ENCODE data around the gene OPA1. TPM values are rescaled to one million over a fixed set of nuclear protein-coding genes. Genes with fewer than 3 reads are reported as not detected.

Gene OPA1
- total and polyA plus RNA-seq, 2 of the 4 experiments (the other 2 are of a cell fraction) = 17.8 to 73.7 TPM

- CTCF ChIA-PET = no interaction called here
- dilution Hi-C loops (cut with HindIII; ENCODE audit: low sequenced_read_pairs, unreplicated experiment) = no loop called here
Measured at GRCh38 chr3:193595939-193596487, 3.0 kb downstream of the OPA1 start.

More at GRCh38 chr3:193595939-193596487, 3.0 kb downstream of the OPA1 start:
- Histone ChIP-seq H3K27me3 (ENCODE audit: control insufficient read depth, insufficient read depth, low read length) (no peaks in the 10 kb centered on the region), H3K27ac (ENCODE audit: insufficient read depth, low read length) (no peak overlapping the region), H2BK120ac (ENCODE audit: low read depth, low read length) (no peak overlapping the region), H3K56ac (ENCODE audit: extremely low read depth, insufficient read depth, low read length) (no peak overlapping the region), H4K91ac (ENCODE audit: insufficient read depth, low read depth, low read length) (no peak overlapping the region), H3K36me3 (ENCODE audit: control insufficient read depth, insufficient read depth, low read length) (peaks cover 1% of the 10 kb centered on the region), H3K4me1 (ENCODE audit: control insufficient read depth, insufficient read depth, low read length) (no peaks in the 10 kb centered on the region), H4K5ac (ENCODE audit: low read depth, low read length) (no peak overlapping the region), H3K4me3 (ENCODE audit: insufficient read depth, low read depth, low read length) (no peak overlapping the region), H3K9me3 (ENCODE audit: control insufficient read depth, insufficient read depth, low read length) (no peaks in the 10 kb centered on the region), H2BK5ac (ENCODE audit: low read depth, low read length, poor library complexity, severe bottlenecking) (no peak overlapping the region), H4K8ac (ENCODE audit: low read depth in 2 of 2, low read length in 2 of 2) (no peak overlapping the region), H2AK9ac (replicated peaks; ENCODE audit: low read depth, low read length, poor library complexity) (no peak overlapping the region), H3K23ac (ENCODE audit: low read depth, low read length) (no peak overlapping the region), H3K9me1 (ENCODE audit: insufficient read depth, low read length) (0 out of 2 replicates have a peak, but pooled peaks cover 3% of the 10 kb centered on the region), H2BK15ac (ENCODE audit: low read depth, low read length) (no peak overlapping the region), H2AK5ac (ENCODE audit: low read depth, low read length) (no peak overlapping the region), H3K4ac (ENCODE audit: low read depth, low read length) (no peak overlapping the region), H2BK20ac (ENCODE audit: low read depth, low read length) (no peak overlapping the region), H3K18ac (ENCODE audit: low read depth, low read length) (no peak overlapping the region), H3K79me1 (ENCODE audit: low read depth in 1 of 2, low read length in 2 of 2) (peaks cover 14 to 35% of the 10 kb centered on the region in 2 experiments), H3K4me2 (ENCODE audit: low read depth, low read length) (no peak overlapping the region), H2AFZ (replicated peaks; ENCODE audit: low read length, poor library complexity) (no peak overlapping the region), H3K9ac (ENCODE audit: low read depth, low read length) (no peak overlapping the region), H4K20me1 (ENCODE audit: insufficient read depth, low read length) (peaks cover 10% of the 10 kb centered on the region; the same call in 1 of the 2 replicates), H3K14ac (replicated peaks; ENCODE audit: low read depth, low read length) (no peak overlapping the region)
- intact Hi-C loops (cut with micrococcal nuclease) = no loop called here
- BruUV-seq (replicated peaks) = no TSS peak
- ATAC-seq (ENCODE audit: low read depth) (no peak), DNase-seq (no peak)
- TF ChIP-seq CTCF (conservative IDR thresholded peaks at IDR 0.05; ENCODE audit: low read depth, low read length) (no peak), MAZ (IDR thresholded peaks at IDR 0.05; ENCODE audit: borderline replicate concordance, low read depth, low read length) (no peak), MAFK (IDR thresholded peaks at IDR 0.05; ENCODE audit: low read depth, low read length) (no peak), RFX5 (IDR thresholded peaks at IDR 0.05; ENCODE audit: low read depth, low read length) (no peak), BHLHE40 (IDR thresholded peaks at IDR 0.05; ENCODE audit: low read depth, low read length) (no peak), MXI1 (IDR thresholded peaks at IDR 0.05; ENCODE audit: borderline replicate concordance, low read depth, low read length) (no peak), RCOR1 (IDR thresholded peaks at IDR 0.05; ENCODE audit: insufficient replicate concordance, low read length) (no peak), SMC3 (IDR thresholded peaks at IDR 0.05; ENCODE audit: low read depth, low read length) (no peak), NFE2L2 (IDR thresholded peaks at IDR 0.05; ENCODE audit: low read depth, low read length) (no peak), CHD1 (IDR thresholded peaks at IDR 0.05; ENCODE audit: low read depth, low read length) (no peak), RAD21 (IDR thresholded peaks at IDR 0.05; ENCODE audit: low read length) (no peak), CEBPB (IDR thresholded peaks at IDR 0.05; ENCODE audit: low read depth, low read length) (no peak), POLR2A (IDR thresholded peaks at IDR 0.05; ENCODE audit: low read depth, low read length) (no peak), FOS (IDR thresholded peaks at IDR 0.05; ENCODE audit: low read depth, low read length) (no peak)
- TF ChIP-seq, protein P1, sequence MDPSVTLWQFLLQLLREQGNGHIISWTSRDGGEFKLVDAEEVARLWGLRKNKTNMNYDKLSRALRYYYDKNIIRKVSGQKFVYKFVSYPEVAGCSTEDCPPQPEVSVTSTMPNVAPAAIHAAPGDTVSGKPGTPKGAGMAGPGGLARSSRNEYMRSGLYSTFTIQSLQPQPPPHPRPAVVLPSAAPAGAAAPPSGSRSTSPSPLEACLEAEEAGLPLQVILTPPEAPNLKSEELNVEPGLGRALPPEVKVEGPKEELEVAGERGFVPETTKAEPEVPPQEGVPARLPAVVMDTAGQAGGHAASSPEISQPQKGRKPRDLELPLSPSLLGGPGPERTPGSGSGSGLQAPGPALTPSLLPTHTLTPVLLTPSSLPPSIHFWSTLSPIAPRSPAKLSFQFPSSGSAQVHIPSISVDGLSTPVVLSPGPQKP (IDR thresholded peaks at IDR 0.05; ENCODE audit: borderline replicate concordance, low read depth, low read length) = no peak
- TF ChIP-seq, protein P2, sequence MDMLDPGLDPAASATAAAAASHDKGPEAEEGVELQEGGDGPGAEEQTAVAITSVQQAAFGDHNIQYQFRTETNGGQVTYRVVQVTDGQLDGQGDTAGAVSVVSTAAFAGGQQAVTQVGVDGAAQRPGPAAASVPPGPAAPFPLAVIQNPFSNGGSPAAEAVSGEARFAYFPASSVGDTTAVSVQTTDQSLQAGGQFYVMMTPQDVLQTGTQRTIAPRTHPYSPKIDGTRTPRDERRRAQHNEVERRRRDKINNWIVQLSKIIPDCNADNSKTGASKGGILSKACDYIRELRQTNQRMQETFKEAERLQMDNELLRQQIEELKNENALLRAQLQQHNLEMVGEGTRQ (IDR thresholded peaks at IDR 0.05; ENCODE audit: low read depth, low read length) = no peak
- no CpG with 5 or more reads among the region's 5 CpGs for WGBS, 2 experiments (ENCODE audit: extremely low coverage in 2 of 2, insufficient read length in 1 of 2)
- in situ Hi-C loops (cut with MboI; ENCODE audit: low sequenced_read_pairs) = no loop called here
- POLR2A ChIA-PET (ENCODE audit: unreplicated experiment) = no interaction called here
